H1 (cell line): ENCODE data around the gene OR51V1. TPM values are rescaled to one million over a fixed set of nuclear protein-coding genes. Genes with fewer than 3 reads are reported as not detected.

ENCODE experiments used
- CTCF ChIA-PET: fragments of 300-600 bp; sonication (Branson Sonifier 250); formaldehyde crosslinking; loops from one replicate; lab custom pipeline; 2021; ENCODE audit not compliant: partially characterized antibody; lab: Charles Lee
- POLR2A ChIA-PET: fragments of 300-600 bp; sonication (Branson Sonifier 250); formaldehyde crosslinking; loops from one replicate; lab custom pipeline; 2021; ENCODE audit warnings: inconsistent platforms; ENCODE audit not compliant: partially characterized antibody; lab: Charles Lee
- DNase-seq, 2 experiments: peaks; one replicate each; pipeline versions ENCODE4 v3.0.0 to v3.0.0-alpha.2; 2010 to 2022; ENCODE audit warnings: low spot score in 2 of 2, low read depth in 1 of 2, mixed read lengths in 1 of 2
- FAIRE-seq: peaks from 2 replicates; lab custom pipeline; 2011; peaks lifted over from hg19 to GRCh38; lab: Jason Lieb, UNC
- H2AFZ ChIP-seq: 2 replicates; pipeline ENCODE4 v1.8.1; 2012; ENCODE audit warnings: low read length, inconsistent platforms
- H2AK5ac ChIP-seq: 2 replicates; pipeline ENCODE4 v1.6.1; 2013; ENCODE audit warnings: low read depth, low read length
- H2BK120ac ChIP-seq: replicated peaks from 2 replicates; pipeline ENCODE3; 2013; ENCODE audit warnings: low read depth, low read length, inconsistent platforms
- H2BK12ac ChIP-seq: 2 replicates; pipeline ENCODE4 v1.6.1; 2013; ENCODE audit warnings: low read depth, low read length
- H2BK15ac ChIP-seq: 2 replicates; pipeline ENCODE4 v1.6.1; 2013; ENCODE audit warnings: low read length
- H2BK20ac ChIP-seq: 2 replicates; pipeline ENCODE4 v1.6.1; 2013; ENCODE audit warnings: low read length
- H2BK5ac ChIP-seq: 2 replicates; pipeline ENCODE4 v1.6.1; 2013; ENCODE audit warnings: low read depth, low read length
- H3K14ac ChIP-seq: 2 replicates; pipeline ENCODE4 v1.6.1; 2013; ENCODE audit warnings: inconsistent platforms; ENCODE audit not compliant: insufficient read length
- H3K18ac ChIP-seq: 2 replicates; pipeline ENCODE4 v1.6.1; 2013; ENCODE audit warnings: low read length; ENCODE audit errors: extremely low read depth
- H3K23ac ChIP-seq: 2 replicates; pipeline ENCODE4 v1.6.1; 2013; ENCODE audit warnings: inconsistent platforms; ENCODE audit not compliant: insufficient read length
- H3K23me2 ChIP-seq: 2 replicates; pipeline ENCODE4 v1.6.1; 2013; ENCODE audit warnings: low read depth, low read length
- H3K27ac ChIP-seq: 2 replicates; pipeline ENCODE4 v1.6.1; 2011; ENCODE audit warnings: low read depth, low read length, inconsistent platforms
- H3K27me3 ChIP-seq, 4 experiments: replicated peaks in 1 of 4; 1 replicate in 1 of 4; 2 replicates in 3 of 4; pipeline versions ENCODE4 v1.6.1 to v1.8.1; 2011 to 2013; ENCODE audit warnings: low read length in 3 of 4, mild to moderate bottlenecking in 3 of 4, inconsistent platforms in 2 of 4, mixed read lengths in 2 of 4, moderate library complexity in 1 of 4; ENCODE audit not compliant: control insufficient read depth in 3 of 4, insufficient read depth in 3 of 4; ENCODE audit errors: extremely low read depth in 1 of 4
- H3K36me3 ChIP-seq, 4 experiments: 2 replicates each; pipeline versions ENCODE4 v1.6.1 to v1.8.1; 2011 to 2013; ENCODE audit warnings: mild to moderate bottlenecking in 4 of 4, low read length in 3 of 4, moderate library complexity in 2 of 4, control low read depth in 1 of 4, inconsistent platforms in 1 of 4; ENCODE audit not compliant: insufficient read depth in 4 of 4, control insufficient read depth in 2 of 4
- H3K4ac ChIP-seq: replicated peaks from 2 replicates; pipeline ENCODE3; 2013; ENCODE audit warnings: low read length, low read depth, mixed read lengths, inconsistent platforms; ENCODE audit not compliant: insufficient read length
- H3K4me1 ChIP-seq, 4 experiments: replicated peaks in 1 of 4; 1 replicate in 1 of 4; 2 replicates in 3 of 4; pipeline versions ENCODE4 v1.6.1 to v1.8.1; 2011 to 2013; ENCODE audit warnings: low read length in 3 of 4, inconsistent platforms in 2 of 4, mixed read lengths in 1 of 4; ENCODE audit not compliant: insufficient read depth in 4 of 4, control insufficient read depth in 3 of 4
- H3K4me2 ChIP-seq, 2 experiments: 2 replicates each; pipeline versions ENCODE4 v1.6.1 to v1.8.1; 2011 to 2013; ENCODE audit warnings: low read depth in 2 of 2, low read length in 2 of 2, control low read depth in 1 of 2, inconsistent platforms in 1 of 2, mild to moderate bottlenecking in 1 of 2; ENCODE audit not compliant: insufficient read depth in 1 of 2
- H3K4me3 ChIP-seq, 4 experiments: fragments of 200-600, 300-600 bp in 1 of 4; sonication (generic), shearing (Covaris generic), sonication (Bioruptor Twin) in 1 of 4; 2 replicates each; pipeline versions ENCODE4 v1.5.1 to v1.8.1; 2011 to 2016; ENCODE audit warnings: low read length in 4 of 4, low read depth in 3 of 4, control low read depth in 2 of 4, inconsistent platforms in 2 of 4, mild to moderate bottlenecking in 2 of 4, mixed read lengths in 1 of 4, moderate library complexity in 1 of 4; ENCODE audit not compliant: insufficient read depth in 2 of 4; ENCODE audit errors: extremely low read depth in 1 of 4
- H3K56ac ChIP-seq: replicated peaks from 2 replicates; pipeline ENCODE3; 2013; ENCODE audit warnings: low read depth, mild to moderate bottlenecking, mixed read lengths, low read length, inconsistent platforms; ENCODE audit not compliant: insufficient read length
- H3K79me1 ChIP-seq: 2 replicates; pipeline ENCODE4 v1.6.1; 2013; ENCODE audit warnings: low read depth, low read length, control low read depth
- H3K79me2 ChIP-seq, 2 experiments: 2 replicates each; pipeline versions ENCODE4 v1.6.1 to v1.8.1; 2012 to 2013; ENCODE audit warnings: low read length in 2 of 2, mild to moderate bottlenecking in 2 of 2, inconsistent platforms in 1 of 2; ENCODE audit not compliant: insufficient read depth in 2 of 2, control insufficient read depth in 1 of 2
- H3K9ac ChIP-seq, 4 experiments: replicated peaks in 1 of 4; 1 replicate in 1 of 4; 2 replicates in 3 of 4; pipeline versions ENCODE4 v1.6.1 to v1.8.1; 2011 to 2013; ENCODE audit warnings: low read depth in 3 of 4, low read length in 3 of 4, control low read depth in 2 of 4, mild to moderate bottlenecking in 2 of 4, moderate library complexity in 2 of 4, inconsistent platforms in 1 of 4; ENCODE audit errors: extremely low read depth in 1 of 4
- H3K9me3 ChIP-seq, 2 experiments: 2 replicates each; pipeline versions ENCODE4 v1.6.1 to v1.8.1; 2012 to 2013; ENCODE audit warnings: mild to moderate bottlenecking in 2 of 2, moderate library complexity in 2 of 2, control low read depth in 1 of 2, inconsistent platforms in 1 of 2, low read depth in 1 of 2, low read length in 1 of 2, mixed read lengths in 1 of 2; ENCODE audit not compliant: insufficient read depth in 2 of 2
- H4K20me1 ChIP-seq, 2 experiments: replicated peaks in 1 of 2; 2 replicates each; pipeline versions ENCODE3 to v1.8.1; 2011 to 2013; ENCODE audit warnings: inconsistent platforms in 2 of 2, low read length in 2 of 2, mild to moderate bottlenecking in 1 of 2; ENCODE audit not compliant: insufficient read depth in 2 of 2, control insufficient read depth in 1 of 2
- H4K5ac ChIP-seq: 2 replicates; pipeline ENCODE4 v1.6.1; 2013; ENCODE audit warnings: low read length, low read depth, mixed read lengths, inconsistent platforms; ENCODE audit not compliant: insufficient read length
- H4K8ac ChIP-seq: 2 replicates; pipeline ENCODE4 v1.8.0; 2013; ENCODE audit warnings: mild to moderate bottlenecking, moderate library complexity, low read length, inconsistent platforms; ENCODE audit not compliant: insufficient read depth; ENCODE audit errors: extremely low read depth
- H4K91ac ChIP-seq: replicated peaks from 2 replicates; pipeline ENCODE3; 2013; ENCODE audit warnings: low read length, mixed read lengths, inconsistent platforms; ENCODE audit not compliant: insufficient read length
- BACH1 ChIP-seq: IDR thresholded peaks from 2 replicates; pipeline ENCODE4 v1.6.1; 2012; ENCODE audit warnings: low read length, improper control_type of control experiment
- CTBP2 ChIP-seq: IDR thresholded peaks from 2 replicates; pipeline ENCODE4 v1.7.0; 2011; ENCODE audit warnings: borderline replicate concordance, mild to moderate bottlenecking, moderate library complexity, mixed read lengths, low read length; ENCODE audit not compliant: insufficient read depth, insufficient read length
- HDAC6 ChIP-seq: IDR thresholded peaks from one replicate; pipeline ENCODE4 v1.7.1; 2012; ENCODE audit warnings: low read depth, mild to moderate bottlenecking, inconsistent platforms, low read length, moderate library complexity
- NANOG ChIP-seq: IDR thresholded peaks from 2 replicates; pipeline ENCODE4 v1.6.1; 2011; ENCODE audit warnings: low read length, low read depth, mild to moderate bottlenecking, inconsistent platforms; ENCODE audit not compliant: insufficient read depth, poor library complexity, severe bottlenecking
- PHF8 ChIP-seq: fragments of 200-600 bp; sonication (generic); conservative IDR thresholded peaks from 2 replicates; pipeline ENCODE4 v1.7.1; 2012; ENCODE audit warnings: low read depth, mild to moderate bottlenecking, inconsistent platforms, low read length, moderate library complexity
- POLR2A ChIP-seq, 2 experiments: IDR thresholded peaks; 1 replicate in 1 of 2; 2 replicates in 1 of 2; pipeline ENCODE4 v1.6.1; 2011; ENCODE audit warnings: low read depth in 2 of 2, low read length in 2 of 2, mild to moderate bottlenecking in 2 of 2; ENCODE audit errors: control extremely low read depth in 1 of 2
- POU5F1 ChIP-seq: IDR thresholded peaks from 2 replicates; pipeline ENCODE4 v1.6.1; 2011; ENCODE audit warnings: low read depth, mild to moderate bottlenecking, low read length, moderate library complexity
- RAD21 ChIP-seq, 2 experiments: IDR thresholded peaks in 1 of 2; conservative IDR thresholded peaks in 1 of 2; 2 replicates each; pipeline ENCODE4 v1.6.1; 2011; ENCODE audit warnings: low read depth in 2 of 2, low read length in 2 of 2, improper control_type of control experiment in 1 of 2, inconsistent platforms in 1 of 2, mild to moderate bottlenecking in 1 of 2, moderate library complexity in 1 of 2
- RBBP5 ChIP-seq: IDR thresholded peaks from 2 replicates; pipeline ENCODE4 v1.7.1; 2012; ENCODE audit warnings: low read depth, mild to moderate bottlenecking, inconsistent platforms, low read length, moderate library complexity, borderline replicate concordance
- RNF2 ChIP-seq: fragments of 200-900, 300-1000 bp; sonication (generic); IDR thresholded peaks from 2 replicates; pipeline ENCODE4 v1.7.1; 2016; ENCODE audit warnings: borderline replicate concordance, low read depth, mild to moderate bottlenecking, antibody characterized with exemption, low read length; ENCODE audit not compliant: poor library complexity, severe bottlenecking; ENCODE audit errors: missing control alignments
- SAP30 ChIP-seq: fragments of 300-600 bp; sonication (generic); IDR thresholded peaks from 2 replicates; pipeline ENCODE4 v1.7.1; 2012; ENCODE audit warnings: low read length, moderate library complexity, mild to moderate bottlenecking, inconsistent platforms; ENCODE audit not compliant: insufficient read depth, insufficient replicate concordance
- SIN3A ChIP-seq, 2 experiments: IDR thresholded peaks in 1 of 2; conservative IDR thresholded peaks in 1 of 2; 2 replicates each; pipeline ENCODE4 v1.6.1; 2011 to 2012; ENCODE audit warnings: low read length in 2 of 2, improper control_type of control experiment in 1 of 2, low read depth in 1 of 2, mild to moderate bottlenecking in 1 of 2
- SP1 ChIP-seq: IDR thresholded peaks from 2 replicates; pipeline ENCODE4 v1.6.1; 2011; ENCODE audit warnings: low read depth, low read length
- SUZ12 ChIP-seq: fragments of 200-600 bp; sonication (generic); IDR thresholded peaks from 2 replicates; pipeline ENCODE4 v1.6.1; 2012; ENCODE audit warnings: mild to moderate bottlenecking, inconsistent platforms, low read length, moderate library complexity, mixed read lengths
- WGBS, 2 experiments: shearing (Covaris generic) in 1 of 2; methylation state at CpG; one replicate each; pipeline versions ENCODE4 v1.1.6 to v1.1.7; 2013 to 2015; ENCODE audit warnings: low lambda C conversion rate in 2 of 2, mixed read lengths in 2 of 2, inconsistent platforms in 1 of 2, low coverage in 1 of 2, missing lambda C conversion rate in 1 of 2; ENCODE audit not compliant: insufficient replicate concordance in 2 of 2, insufficient coverage in 1 of 2, insufficient read length in 1 of 2; ENCODE audit errors: extremely low coverage in 1 of 2, missing lambda C conversion rate in 1 of 2; 5-methylcytosine and 5-hydroxymethylcytosine counted together
- polyA plus RNA-seq, 7 experiments: library from polyadenylated mRNA; depleted of rRNA in 3 of 7; stranded (reverse) in 5 of 7; unstranded in 2 of 7; fragments of >200 nt in 5 of 7; fragments of 200-250 nt in 2 of 7; gene quantifications; 1 replicate in 5 of 7; 2 replicates in 1 of 7; 4 replicates in 1 of 7; pipeline versions ENCODE4 v1.2.1 to v1.2.3, GENCODE V29; 2011 to 2013; ENCODE audit warnings: missing spikeins in 2 of 7, mixed read lengths in 2 of 7
- total RNA-seq: library from RNA; stranded (reverse); fragmentation: NEBNext Ultra II Directional; extraction: Animal tissue kit (Norgen Biotek cat#: 25700); gene quantifications from 2 replicates; pipeline ENCODE4 v1.2.1, GENCODE V29; 2021

OR51V1 gene
- total and polyA plus RNA-seq, 2 of the 8 experiments (the other 6 are each of a cell fraction or from before 2014, with no cell fraction given): not detected

DNA sequence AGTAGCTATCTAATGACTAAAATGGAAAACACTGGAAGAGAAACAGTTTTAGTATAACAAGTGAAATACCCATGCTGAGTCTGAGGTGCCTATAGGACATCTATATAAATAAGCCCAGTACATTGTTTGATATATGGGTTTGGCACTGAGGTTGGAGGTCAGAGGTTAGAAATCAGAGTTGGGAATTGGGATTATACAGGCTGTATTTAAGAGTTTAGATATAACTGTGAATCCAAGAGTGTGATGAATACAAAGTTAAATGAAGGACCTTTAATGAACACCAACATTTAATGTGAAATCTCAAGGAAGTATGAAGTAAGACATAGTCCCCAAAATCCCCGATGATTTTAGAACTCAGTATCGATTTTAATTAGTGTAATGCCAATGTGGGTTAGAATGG is 36.9 kb upstream of the OR51V1 start:
- Histone ChIP-seq H3K9ac (no peak overlapping the region), H3K79me1 (no peaks in the 10 kb centered on the region), H3K4me2 (no peak overlapping the region), H2BK5ac (no peak overlapping the region), H3K9me3 (no peaks in the 10 kb centered on the region), H3K27me3 (no peaks in the 10 kb centered on the region), H3K79me2 (no peaks in the 10 kb centered on the region), H3K4me3 (no peak overlapping the region), H3K18ac (no peak overlapping the region), H3K56ac (no peak overlapping the region), H3K23ac (no peak overlapping the region), H2BK15ac (no peak overlapping the region), H4K91ac (no peak overlapping the region), H3K14ac (no peak overlapping the region), H3K4ac (no peak overlapping the region), H2BK12ac (no peak overlapping the region), H4K5ac (no peak overlapping the region), H2BK20ac (no peak overlapping the region), H3K4me1 (no peaks in the 10 kb centered on the region), H2AFZ (no peak overlapping the region), H2AK5ac (no peak overlapping the region), H3K27ac (no peak overlapping the region), H3K23me2 (no peaks in the 10 kb centered on the region; the same call in 1 of the 2 replicates), H4K20me1 (no peaks in the 10 kb centered on the region), H4K8ac (no peak overlapping the region), H2BK120ac (no peak overlapping the region), H3K36me3 (no peaks in the 10 kb centered on the region)
- WGBS, 2 experiments: 97% methylated on average over 2 of the region's 2 CpGs; no CpG with 5 or more reads in 1 of the 2 experiments
- no peak for FAIRE-seq
- DNase-seq: no peak
- CTCF ChIA-PET: no interaction called here
- POLR2A ChIA-PET: no interaction called here
- no peak for TF ChIP-seq RBBP5
- no peak for TF ChIP-seq HDAC6
- no peak for TF ChIP-seq SAP30
- TF ChIP-seq NANOG: no peak
- TF ChIP-seq POLR2A (IDR thresholded peaks at IDR 0.05; ENCODE audit: control extremely low read depth in 1 of 2, low read depth in 2 of 2, low read length in 2 of 2): no peak
- TF ChIP-seq POU5F1: no peak
- TF ChIP-seq PHF8: no peak
- TF ChIP-seq SIN3A (conservative IDR thresholded peaks at IDR 0.05 in 1 of 2, IDR thresholded peaks at IDR 0.05 in 1 of 2; ENCODE audit: low read depth in 1 of 2, low read length in 2 of 2): no peak
- TF ChIP-seq SP1: no peak
- no peak for TF ChIP-seq RNF2
- TF ChIP-seq RAD21 (IDR thresholded peaks at IDR 0.05 in 1 of 2, conservative IDR thresholded peaks at IDR 0.05 in 1 of 2; ENCODE audit: low read depth in 2 of 2, low read length in 2 of 2): no peak
- no peak for TF ChIP-seq BACH1
- no peak for TF ChIP-seq CTBP2
- TF ChIP-seq SUZ12: no peak
